Stimulated activated CD4-positive, alpha-beta T cell treated with anti-CD3 and anti-CD28 coated beads, Interleukin-4, amount 100 ng/mL, for 1 hour (primary cell): ENCODE results near the gene GRIPAP1.

Experiments used
- DNase-seq: peaks from one replicate; pipeline ENCODE4 v3.0.0-alpha.2; 2020

GRIPAP1 gene

GRCh38 chrX:48957827-48958634, 44.0 kb downstream of the GRIPAP1 start:
- peak; percentile 86 for DNase-seq

GRCh38 chrX:48957477-48957826, 44.6 kb downstream of the GRIPAP1 start, which contains the start of gene OTUD5:
OTUD5 (minus strand) TSS chrX:48957607; CDS start chrX:48957570, 37 bp downstream.
- DNase-seq = peak; percentile 73

- DNase-seq = peak; percentile 62
Measured at GRCh38 chrX:48956728-48957414, 45.2 kb downstream of the GRIPAP1 start.

- DNase-seq = no peak
Measured at GRCh38 chrX:48948589-48948988, 53.5 kb downstream of the GRIPAP1 start.

GRCh38 chrX:48945517-48946348, 56.3 kb downstream of the GRIPAP1 start:
- peak; percentile 51 for DNase-seq

- DNase-seq = no peak
Measured at GRCh38 chrX:48942895-48943294, 59.2 kb downstream of the GRIPAP1 start.

GRCh38 chrX:48940404-48940955, 61.6 kb downstream of the GRIPAP1 start:
- DNase-seq = no peak

- DNase-seq = no peak
Measured at GRCh38 chrX:48939524-48940228, 62.4 kb downstream of the GRIPAP1 start.

- DNase-seq = peak; percentile 67
Measured at GRCh38 chrX:48938721-48939425, 63.2 kb downstream of the GRIPAP1 start.

- DNase-seq = peak; percentile 83
Measured at GRCh38 chrX:48937054-48937907, 64.8 kb downstream of the GRIPAP1 start.

GRCh38 chrX:48936429-48937053, 65.5 kb downstream of the GRIPAP1 start:
- DNase-seq = no peak

- DNase-seq = no peak
Measured at GRCh38 chrX:48935301-48935670, 66.8 kb downstream of the GRIPAP1 start.

GRCh38 chrX:48934581-48935300, 67.3 kb downstream of the GRIPAP1 start:
- no peak for DNase-seq

GRCh38 chrX:48933757-48934156, 68.3 kb downstream of the GRIPAP1 start:
- peak; percentile 37 for DNase-seq

- no peak for DNase-seq
Measured at GRCh38 chrX:48927736-48928382, 74.2 kb downstream of the GRIPAP1 start.

- no peak for DNase-seq
Measured at GRCh38 chrX:48927123-48927522, 74.9 kb downstream of the GRIPAP1 start.

- DNase-seq = no peak
Measured at GRCh38 chrX:48924270-48924669, 77.8 kb downstream of the GRIPAP1 start.

GRCh38 chrX:48923771-48924170, 78.3 kb downstream of the GRIPAP1 start:
- DNase-seq = no peak
